Measurements from ENCODE around the gene ZNF778. TPM values are rescaled to one million over a fixed set of nuclear protein-coding genes. Genes with fewer than 3 reads are reported as not detected.

Gene ZNF778
- total RNA-seq, 1 donor from 2014 or later = 10.5 TPM

DNA sequence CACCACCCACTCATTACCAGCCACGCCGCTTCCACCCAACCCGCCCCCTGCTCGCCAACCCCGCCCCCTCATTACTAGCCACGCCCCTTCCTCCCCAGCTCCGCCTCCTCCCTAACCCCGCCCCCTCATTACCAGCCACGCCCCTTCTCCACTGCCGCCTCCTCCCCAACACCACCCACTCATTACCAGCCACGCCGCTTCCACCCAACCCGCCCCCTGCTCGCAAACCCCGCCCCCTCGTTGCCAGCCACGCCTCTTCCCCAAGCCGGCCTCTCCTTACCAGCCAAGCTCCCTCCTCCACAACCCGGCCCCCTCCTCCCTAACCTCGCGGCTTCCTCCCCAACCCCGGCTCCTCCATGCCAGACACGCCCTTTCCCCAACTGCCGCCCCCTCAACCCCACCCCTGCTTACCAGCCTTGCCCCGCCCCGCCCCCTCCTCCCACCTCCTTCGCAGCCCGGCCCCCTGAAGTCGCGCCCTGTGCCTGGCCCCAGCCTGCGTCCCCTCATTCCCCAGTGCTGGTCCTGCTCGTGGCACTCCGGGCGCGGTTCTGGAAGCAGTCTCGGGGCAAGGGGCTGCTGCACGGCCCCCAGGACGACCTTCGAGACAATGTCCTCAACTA is 24.4 kb upstream of the ZNF778 start:
- intact Hi-C loops (cut with micrococcal nuclease) = loop anchor here (1.0 to 2.0 kb wide), 7 partner anchors 8 to 741 kb away; partner anchors contain the start of genes CDH15, GALNS, TRAPPC2L and ZNF778

DNA sequence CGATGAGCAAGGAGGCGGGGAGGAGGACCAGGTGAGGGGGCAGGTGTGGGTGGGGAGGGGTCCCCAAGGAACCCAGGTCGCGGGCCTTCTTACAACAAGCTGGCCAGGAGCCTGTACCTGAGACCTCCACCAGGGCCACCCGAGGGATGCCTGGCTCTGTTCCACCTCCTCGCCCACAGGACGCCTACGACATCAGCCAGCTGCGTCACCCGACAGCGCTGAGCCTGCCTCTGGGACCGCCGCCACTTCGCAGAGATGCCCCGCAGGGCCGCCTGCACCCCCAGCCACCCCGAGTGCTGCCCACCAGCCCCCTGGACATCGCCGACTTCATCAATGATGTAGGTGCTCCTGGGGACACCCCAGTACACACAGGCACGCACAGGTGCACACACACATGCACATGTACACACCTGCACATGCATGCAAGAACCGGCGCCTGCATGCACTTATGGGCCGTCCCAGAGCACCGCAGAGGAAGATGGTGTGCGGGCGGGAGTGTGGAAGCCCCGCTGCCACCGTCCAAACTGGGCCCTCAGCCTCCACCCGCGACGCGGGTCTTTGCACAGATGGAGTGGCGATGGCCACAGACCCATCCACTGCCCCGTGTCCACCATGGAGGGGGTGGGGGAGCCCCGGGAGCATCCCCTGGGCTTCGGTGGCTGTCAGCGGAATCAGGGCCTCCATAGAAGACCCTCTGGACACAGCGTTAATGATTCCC is 23.8 kb upstream of the ZNF778 start:
- intact Hi-C loops (cut with micrococcal nuclease) = loop anchor here (1.0 to 2.0 kb wide), 6 partner anchors 8 to 741 kb away; partner anchors contain the start of genes CDH15, GALNS, TRAPPC2L and ZNF778

DNA sequence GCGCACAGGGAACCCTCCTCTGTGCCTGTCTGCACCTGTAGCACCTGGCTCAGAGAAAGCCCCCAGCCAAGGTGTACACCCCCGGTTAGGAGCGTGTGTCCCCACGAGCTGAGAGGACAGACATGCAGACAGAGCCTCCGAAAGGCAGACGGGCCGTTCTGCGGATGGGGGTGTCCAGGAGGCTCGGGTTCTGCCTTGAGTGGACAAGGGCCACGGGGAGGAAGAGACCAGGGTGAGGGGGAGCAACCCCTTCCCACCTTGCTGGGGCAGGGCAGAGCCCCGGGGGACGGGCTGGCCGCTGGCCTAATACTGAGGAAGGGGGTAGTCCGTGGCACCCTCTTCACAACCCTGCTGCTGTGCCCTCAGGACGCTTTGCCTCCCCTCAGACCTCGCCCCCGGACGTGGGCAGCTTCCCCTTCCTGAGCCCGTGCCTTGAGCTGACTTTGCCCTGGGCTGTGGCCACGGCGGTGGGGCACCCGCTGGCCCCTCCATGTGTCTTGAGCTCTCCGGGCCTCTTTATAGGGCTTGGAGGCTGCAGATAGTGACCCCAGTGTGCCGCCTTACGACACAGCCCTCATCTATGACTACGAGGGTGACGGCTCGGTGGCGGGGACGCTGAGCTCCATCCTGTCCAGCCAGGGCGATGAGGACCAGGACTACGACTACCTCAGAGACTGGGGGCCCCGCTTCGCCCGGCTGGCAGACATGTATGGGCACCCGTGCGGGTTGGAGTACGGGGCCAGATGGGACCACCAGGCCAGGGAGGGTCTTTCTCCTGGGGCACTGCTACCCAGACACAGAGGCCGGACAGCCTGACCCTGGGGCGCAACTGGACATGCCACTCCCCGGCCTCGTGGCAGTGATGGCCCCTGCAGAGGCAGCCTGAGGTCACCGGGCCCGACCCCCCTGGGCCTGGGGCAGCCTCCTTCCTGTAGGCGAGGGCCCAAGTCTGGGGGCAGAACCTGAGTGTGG is 22.9 kb upstream of the ZNF778 start:
- intact Hi-C loops (cut with micrococcal nuclease) = no loop called here

DNA sequence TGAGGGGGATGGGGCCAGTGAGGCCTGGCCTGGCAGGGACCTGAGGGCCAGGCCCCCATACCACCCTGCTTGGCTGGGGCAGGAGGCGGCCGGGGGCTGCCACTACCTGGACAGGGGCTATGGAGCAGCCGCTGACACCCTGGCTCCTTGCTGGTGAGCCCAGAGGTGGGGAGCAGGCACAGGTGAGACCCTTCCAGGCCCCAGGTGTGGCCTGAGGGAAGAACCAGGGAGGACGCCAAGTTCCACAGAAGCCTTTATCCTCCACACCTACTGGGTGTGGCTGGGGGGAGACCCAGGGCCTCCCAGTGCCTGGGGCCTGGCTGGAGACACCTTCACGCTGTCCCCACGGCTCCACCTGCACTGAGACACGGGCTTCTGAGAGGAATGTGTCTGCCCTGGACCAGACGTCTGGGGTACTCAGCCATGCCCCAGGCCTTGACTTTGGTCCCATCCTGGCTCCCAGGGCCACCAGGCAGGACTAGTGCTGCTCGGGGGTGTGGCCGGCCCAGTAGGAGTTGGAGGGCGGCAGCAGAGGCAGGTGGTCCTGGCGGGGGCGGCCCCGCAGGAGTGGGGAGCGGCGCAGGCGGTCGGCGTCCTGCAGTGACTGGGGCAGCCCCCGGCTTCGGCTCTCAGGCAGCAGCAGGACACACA is 21.9 kb upstream of the ZNF778 start:
- intact Hi-C loops (cut with micrococcal nuclease) = no loop called here

DNA sequence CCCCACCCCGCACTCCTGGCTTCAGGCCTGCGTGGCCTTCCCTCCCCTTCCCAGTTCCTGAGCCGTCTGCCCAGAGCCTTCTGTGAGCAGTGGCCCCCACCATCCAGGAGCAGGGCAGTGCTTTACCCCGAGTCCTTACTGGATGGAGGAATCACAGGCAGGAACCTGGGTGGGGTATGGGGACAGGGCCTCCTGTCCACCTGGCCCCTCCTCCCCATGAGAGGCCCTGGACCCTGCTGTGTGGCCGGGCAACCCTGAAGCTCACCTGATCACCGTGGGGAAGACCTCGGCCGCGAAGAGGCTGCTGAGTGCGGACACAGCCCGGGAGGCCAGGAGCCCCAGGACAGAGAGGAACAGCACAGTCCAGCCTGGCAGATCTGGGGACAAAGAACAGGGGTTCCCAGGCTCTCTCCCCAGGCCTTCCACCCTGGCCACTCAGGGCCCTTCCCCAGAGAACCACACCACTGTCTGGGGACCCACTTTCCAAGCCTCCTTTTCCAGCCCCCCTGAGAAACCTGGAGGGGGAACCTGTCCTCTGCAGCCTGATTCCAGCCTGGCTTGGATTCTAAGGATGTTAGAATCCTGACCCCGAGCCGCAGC is 20.4 kb upstream of the ZNF778 start:
- intact Hi-C loops (cut with micrococcal nuclease) = no loop called here

DNA sequence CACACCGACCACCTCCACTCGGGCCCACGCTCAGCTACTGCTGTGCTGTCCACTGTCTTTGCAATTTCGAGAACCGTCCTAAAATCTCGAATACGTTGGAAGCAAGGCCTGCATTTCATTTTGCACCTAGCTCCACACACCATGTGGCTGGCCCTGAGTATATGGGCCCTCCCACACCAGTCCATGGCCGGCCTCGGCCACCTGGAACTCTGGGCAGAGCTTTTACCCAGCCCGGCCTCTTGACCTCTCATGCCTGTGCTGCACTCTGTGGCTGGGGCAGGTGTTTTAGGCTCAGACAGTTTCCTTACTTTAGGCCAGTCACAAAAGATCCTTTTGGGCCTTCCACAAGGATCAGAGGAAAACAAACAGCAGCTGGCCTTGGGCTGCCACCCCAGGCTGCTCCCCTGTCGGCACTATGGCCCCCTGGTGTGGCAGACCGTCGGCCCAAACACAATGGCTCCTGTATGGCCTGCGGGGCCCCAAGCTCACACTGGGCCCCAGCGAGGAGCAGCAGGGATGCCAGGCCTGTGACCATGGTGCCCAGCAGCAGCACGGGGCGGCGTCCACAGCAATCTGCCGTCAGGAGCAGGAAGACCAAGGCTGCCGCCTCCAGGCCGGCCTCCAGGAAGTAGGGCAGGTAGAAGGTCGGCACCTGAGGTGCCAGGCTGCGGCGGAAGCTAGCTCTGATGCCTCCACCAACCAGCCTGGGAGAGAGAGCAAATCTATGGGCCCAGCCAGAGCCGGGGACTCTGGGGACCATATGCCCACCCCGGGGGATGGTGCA is 19.7 kb upstream of the ZNF778 start:
- intact Hi-C loops (cut with micrococcal nuclease) = no loop called here

DNA sequence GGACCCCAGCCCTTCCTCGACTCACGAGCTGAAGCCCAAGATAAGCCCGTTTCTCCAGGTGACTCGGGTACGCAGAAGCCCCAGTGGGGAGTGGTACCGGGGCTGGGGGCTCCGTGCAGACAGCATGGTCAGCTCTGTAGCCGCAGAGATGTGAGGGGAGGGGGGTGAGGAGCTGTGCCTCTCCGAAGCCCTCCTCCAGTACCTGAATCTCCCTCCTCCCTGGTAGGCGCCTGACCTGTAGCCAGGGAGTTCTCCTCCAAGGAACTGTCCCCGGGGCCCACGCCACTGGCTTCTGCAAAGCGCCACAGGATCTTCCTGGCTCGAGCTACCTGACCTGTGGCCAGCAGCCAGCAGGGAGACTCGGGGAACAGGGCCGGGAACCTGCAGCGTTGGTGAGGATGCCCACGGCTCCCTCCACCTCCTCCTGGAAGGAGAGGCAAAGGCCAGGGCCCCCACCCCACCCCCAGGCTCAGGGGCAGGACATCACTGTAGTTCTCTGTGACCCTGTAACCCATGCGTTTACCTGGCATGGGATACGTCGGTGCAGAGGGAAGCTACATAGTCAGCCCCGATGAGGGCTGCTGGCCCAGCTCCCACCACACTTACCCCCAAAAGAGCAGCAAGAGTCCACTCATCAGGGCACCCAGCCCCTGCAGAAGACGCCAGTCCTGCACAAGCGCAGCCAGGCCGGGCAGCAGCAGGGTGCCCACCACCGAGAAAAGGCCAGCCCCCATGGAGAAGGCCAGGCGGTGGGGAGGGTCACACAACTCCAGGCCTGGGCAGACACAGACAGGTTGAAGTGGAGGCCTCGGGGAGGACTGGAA is 18.9 kb upstream of the ZNF778 start:
- intact Hi-C loops (cut with micrococcal nuclease) = no loop called here

DNA sequence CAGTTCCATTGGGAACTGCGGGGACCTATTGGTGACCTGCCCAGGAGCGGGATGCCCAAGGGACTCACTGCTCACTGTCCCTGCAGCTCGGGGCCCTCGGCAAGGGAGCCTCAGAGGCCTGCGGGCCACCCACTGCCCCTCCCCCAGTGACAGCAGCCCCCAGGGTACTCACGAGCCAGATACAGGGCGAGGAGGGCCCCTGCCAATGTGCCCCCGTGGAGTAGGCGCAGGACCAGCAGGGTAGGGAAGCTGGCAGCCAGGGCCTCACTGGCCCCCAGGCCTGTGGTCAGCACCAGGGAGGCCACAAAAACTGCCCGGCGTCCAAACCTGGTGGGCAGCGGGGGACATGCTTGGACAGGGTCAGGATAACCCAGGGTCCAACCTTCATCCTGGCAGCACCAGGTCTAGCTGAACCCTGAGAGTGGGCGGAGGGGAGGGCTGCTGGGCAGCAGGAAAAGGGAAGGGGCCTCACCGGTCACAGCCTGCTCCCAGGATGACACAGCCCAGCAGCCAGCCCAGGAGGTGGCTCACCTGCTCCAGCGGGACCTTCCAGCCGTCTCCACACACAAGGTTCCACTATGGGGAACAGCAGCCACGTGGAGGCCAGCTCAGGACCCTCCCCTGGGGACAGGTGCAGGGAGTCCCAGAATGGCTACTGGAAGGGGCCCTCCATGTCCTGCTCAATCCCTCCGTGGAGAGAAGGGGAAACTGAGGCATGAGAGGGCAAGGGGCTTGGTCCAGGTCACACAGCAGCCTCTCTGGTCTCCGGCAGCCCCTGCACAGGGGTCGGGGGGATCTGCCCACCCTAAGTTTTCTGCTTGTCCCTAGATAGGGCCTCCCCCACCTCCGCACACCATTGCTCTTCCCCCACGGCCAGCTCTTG is 18.0 kb upstream of the ZNF778 start:
- intact Hi-C loops (cut with micrococcal nuclease) = no loop called here

DNA sequence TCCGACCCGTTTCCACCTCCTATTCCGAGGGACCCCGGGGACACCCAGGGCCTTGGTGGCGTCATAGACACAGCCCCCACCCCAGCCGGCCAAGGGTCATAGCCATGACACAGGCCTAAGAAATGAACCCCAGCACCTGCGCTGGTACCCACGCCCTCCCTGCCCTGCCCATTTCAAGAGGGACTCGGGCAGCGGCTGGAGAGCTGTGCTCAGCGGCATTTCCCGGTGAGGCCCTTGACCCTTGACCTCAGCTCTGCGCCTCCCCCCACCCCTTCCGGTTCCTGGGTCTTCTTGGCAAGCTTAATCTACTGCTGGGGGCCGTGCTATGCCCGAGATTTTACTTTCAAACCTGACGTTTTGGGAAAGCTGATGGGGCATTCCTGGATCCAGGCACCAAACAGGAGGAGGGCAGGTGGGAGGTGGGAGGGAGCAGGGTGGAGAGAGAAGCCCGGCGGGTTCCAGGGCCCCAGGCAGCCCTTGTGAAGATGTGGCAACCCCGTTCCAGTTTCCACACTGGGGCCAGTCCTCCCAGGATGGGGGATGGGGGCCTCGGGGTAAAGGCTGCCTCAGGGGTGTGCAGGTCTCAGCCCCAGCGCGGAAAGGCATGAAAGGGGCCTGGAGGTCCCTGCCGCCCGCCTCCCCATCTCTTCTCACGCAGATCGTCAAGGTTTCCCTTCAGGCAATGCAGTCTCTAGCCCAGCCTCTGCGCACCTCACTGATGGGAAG is 17.2 kb upstream of the ZNF778 start, which contains the start of gene SLC22A31:
TSS of gene SLC22A31 (minus strand) at position 414 of the 726 bp plus-strand sequence. CDS start at position 378, 36 bp downstream.
- intact Hi-C loops (cut with micrococcal nuclease) = no loop called here

DNA sequence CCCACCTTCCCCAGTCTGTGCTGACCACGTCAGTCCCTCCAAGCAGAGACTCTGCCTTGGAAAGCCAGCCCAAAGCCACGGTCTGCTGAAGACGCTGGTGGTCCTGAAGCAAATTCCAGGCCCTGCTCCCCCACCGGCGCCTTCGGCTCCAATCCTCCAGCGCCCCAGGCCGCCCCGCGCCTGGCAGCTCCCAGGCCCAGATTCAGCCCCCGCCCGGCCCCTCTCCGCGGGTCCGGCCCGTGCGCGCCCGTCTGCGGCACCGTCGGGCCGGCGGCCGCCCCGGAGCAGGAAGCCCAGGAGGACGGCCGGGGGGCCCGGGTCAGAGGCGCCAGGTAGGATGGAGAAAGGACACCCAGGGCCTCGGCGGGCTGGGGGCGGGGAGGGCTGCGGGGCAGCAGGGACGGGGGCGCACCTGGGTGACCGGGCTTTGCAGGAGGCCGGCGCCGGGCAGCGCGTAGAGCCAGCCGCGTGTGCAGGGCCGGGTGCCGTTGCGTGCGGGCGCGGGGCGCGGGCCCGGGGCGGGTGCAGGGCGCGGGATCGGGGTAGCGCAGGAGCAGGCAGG is 16.6 kb upstream of the ZNF778 start:
- intact Hi-C loops (cut with micrococcal nuclease) = loop anchor here (1.0 kb wide), 5 partner anchors 8 to 673 kb away; partner anchors contain the start of gene CDH15

DNA sequence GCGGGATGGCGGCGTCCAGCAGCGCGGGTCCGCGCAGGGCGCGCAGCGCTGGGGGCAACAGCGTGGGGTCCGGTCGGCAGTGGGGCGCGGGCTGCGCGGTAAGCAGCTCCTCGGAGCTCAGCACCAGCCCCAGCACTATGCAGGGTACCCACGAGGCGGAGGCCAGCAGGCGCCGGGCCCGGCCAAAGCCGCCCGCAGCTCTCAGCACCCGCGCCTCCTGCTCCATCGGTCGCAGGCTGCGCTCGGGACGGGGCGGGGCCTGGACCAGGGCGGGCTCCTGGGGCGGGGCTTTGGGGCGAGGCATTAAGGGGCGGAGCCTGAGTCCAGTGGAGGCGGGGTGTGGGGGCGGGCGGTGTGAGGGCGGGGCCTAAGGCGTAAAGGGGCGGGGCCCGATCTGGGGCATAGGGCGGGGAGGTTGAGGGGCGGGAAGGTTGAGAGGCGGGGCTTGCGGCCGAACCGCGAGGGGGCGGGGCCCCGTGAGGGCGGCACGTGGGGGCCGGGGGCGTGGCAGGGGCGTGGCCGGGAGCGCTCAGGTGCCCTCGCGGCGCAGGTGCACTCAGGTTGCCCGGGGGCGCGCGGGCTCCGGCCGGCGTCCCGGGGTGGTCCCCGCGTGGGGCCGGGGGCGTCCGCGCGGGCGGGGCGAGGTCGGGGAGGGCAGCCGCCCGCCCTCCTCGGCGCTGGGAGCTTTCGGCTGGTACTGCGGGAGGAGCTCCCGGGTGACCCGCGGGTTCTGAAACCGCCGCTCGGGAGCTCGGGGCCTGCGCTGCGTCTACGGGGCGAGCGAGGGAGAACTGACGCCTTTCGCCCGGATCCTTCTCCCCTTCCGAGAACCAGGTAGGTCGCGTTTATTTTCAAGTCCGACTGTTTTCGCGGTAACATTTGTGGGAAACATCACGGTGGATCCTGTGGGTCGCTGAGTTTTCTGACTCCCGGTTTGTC is 15.8 kb upstream of the ZNF778 start:
- intact Hi-C loops (cut with micrococcal nuclease) = loop anchor here (1.0 kb wide), 5 partner anchors 8 to 673 kb away; partner anchors contain the start of gene CDH15

DNA sequence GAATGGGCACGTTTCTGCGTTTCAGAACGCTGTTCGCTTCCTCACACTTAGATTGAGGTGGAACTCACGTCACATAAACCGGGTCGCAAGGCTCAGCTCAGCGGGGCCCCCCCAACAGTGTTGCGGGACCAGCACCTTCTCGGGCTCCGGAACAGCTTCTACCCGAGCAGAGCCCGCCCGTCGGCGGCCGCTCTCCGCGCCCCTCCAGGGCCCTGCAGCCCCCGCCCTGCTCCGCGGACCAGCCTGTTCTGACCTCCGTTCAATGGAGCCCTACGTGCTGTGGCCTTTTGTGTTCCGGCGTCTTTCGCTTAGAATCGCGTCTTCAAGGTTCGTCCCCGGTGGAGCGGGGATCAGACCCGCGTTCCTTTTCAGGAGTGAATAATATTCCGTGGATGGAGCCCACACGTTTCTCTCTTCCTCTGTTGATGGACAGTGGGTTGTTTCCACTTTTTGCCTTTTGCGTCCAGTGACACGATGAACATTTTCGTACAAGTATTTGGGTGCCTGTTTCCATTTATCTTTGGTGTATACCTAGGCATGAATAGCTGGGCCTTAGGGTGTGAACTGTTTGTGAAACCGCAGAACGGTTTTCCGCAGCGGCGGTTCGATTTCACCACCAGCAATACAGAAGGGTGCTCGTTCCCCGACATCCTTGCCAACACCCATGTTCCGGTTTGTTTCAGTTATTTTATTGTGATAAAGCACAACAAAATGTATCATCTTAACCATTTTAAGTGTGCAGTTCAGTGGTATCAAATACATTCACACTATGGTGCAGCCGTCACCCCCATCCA is 14.9 kb upstream of the ZNF778 start:
- intact Hi-C loops (cut with micrococcal nuclease) = no loop called here

DNA sequence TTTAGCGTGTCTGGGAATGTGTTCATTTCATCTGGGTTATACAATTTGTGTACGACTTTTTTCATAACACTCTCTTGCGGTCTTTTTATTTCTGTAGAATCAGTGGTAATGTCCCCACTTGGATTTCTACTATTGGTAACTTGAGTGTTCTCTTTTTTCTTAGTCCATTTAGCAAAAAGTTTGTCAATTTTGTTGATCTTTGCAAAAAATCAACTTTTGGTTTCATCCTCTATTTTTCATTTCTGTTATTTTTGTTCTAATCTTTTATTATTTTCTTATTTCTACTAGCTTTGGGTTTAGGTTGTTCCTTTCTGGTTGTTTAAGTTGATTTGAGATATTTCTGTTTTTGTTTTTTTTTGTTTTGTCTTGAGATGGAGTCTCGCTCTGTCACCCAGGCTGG is 9.5 kb upstream of the ZNF778 start:
- intact Hi-C loops (cut with micrococcal nuclease) = no loop called here

DNA sequence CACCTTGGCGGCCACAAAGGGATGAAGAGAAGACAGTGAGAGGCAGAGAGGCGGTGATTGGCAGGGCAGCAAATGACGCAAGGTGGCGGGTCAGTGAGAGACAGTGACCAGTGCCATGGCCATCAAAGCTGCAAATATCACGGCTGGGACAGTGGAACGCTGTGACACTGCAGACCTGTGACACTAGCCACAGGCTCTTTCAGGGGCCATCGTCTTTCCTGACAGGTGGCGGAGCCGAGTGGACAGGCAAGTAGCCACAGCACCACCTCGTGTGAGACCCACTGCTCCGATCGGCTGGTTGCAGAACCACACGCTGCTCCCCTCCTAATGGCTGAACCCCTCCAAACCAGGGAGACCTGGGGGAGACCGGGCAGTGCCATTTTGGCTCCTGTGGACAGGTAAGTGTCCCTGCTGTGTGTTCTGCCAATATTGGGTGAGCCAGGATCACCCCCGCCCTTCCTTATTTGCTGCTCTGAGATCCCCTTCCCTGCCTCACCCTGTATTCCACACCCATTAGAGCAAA is 7.9 kb upstream of the ZNF778 start:
- intact Hi-C loops (cut with micrococcal nuclease) = no loop called here

All from T-helper 1 cell treated with Interleukin-12 subunit alpha and Interleukin-12 subunit beta and Interleukin-4 antibody, amounts not matched to agents 30 ng/mL and 1 ng/mL, for 36 hours (primary cell).